ENCODE data around the gene HTT. TPM values are rescaled to one million over a fixed set of nuclear protein-coding genes. Genes with fewer than 3 reads are reported as not detected.

HTT gene
- total RNA-seq, 1 donor from 2014 or later, result 73.6 TPM

DNA sequence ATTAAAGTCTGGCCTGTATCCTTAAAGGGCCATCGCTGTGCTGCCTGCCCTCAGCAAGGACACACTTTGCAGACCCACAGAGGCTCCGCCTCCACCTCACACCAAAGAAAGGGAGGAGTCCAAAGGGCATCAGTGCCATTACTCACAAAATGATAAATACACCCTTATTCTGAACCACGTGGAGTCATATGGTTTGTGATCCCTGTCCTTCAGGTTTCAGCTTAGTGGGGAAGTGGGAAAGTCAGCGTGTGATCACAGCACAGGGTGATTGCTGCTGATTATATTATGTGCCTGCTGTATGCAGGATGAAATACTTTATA, 138.6 kb downstream of the HTT start:
- Mint-ChIP-seq H3K9me3 (no peaks in the 10 kb centered on the region), H3K36me3 (peaks cover 48% of the 10 kb centered on the region), H3K4me1 (peaks cover 6% of the 10 kb centered on the region), H3K4me3 (no peak overlapping the region), H3K27me3 (ENCODE audit: low read depth) (no peaks in the 10 kb centered on the region), H3K27ac (no peak overlapping the region)
- no peak for DNase-seq (ENCODE audit: low spot score in 2 of 2, unreplicated experiment in 2 of 2)
- TF ChIP-seq, protein P1, sequence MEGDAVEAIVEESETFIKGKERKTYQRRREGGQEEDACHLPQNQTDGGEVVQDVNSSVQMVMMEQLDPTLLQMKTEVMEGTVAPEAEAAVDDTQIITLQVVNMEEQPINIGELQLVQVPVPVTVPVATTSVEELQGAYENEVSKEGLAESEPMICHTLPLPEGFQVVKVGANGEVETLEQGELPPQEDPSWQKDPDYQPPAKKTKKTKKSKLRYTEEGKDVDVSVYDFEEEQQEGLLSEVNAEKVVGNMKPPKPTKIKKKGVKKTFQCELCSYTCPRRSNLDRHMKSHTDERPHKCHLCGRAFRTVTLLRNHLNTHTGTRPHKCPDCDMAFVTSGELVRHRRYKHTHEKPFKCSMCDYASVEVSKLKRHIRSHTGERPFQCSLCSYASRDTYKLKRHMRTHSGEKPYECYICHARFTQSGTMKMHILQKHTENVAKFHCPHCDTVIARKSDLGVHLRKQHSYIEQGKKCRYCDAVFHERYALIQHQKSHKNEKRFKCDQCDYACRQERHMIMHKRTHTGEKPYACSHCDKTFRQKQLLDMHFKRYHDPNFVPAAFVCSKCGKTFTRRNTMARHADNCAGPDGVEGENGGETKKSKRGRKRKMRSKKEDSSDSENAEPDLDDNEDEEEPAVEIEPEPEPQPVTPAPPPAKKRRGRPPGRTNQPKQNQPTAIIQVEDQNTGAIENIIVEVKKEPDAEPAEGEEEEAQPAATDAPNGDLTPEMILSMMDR (IDR thresholded peaks at IDR 0.05; ENCODE audit: unreplicated experiment), result no peak

DNA sequence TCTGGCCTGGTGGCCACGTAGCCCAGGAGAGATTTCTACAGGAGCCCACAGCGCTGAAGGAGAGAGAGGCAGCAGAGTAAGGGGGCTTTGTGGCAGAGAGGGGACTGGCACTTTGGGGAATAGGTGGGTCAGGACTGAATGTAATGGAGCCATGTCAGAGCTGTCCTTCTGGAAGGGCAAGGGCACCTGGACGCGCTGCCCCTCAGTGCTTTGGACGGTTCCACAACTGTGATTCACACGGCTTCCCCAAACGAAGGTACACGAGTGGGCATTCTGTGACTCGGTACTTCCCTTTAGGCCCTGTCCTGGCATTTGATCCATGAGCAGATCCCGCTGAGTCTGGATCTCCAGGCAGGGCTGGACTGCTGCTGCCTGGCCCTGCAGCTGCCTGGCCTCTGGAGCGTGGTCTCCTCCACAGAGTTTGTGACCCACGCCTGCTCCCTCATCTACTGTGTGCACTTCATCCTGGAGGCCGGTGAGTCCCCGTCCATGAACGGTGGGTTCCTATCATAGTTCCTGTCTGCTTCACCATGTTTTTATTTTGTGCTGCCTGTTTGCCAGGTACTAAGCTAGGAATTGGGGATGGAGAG, 139.3 kb downstream of the HTT start:
- Mint-ChIP-seq H3K27me3 (ENCODE audit: low read depth) (no peaks in the 10 kb centered on the region), H3K4me3 (no peak overlapping the region), H3K4me1 (peaks cover 6% of the 10 kb centered on the region), H3K27ac (no peak overlapping the region), H3K36me3 (peaks cover 48% of the 10 kb centered on the region), H3K9me3 (no peaks in the 10 kb centered on the region)
- TF ChIP-seq, protein P1 (IDR thresholded peaks at IDR 0.05; ENCODE audit: unreplicated experiment), result no peak
- DNase-seq (ENCODE audit: low spot score in 2 of 2, unreplicated experiment in 2 of 2), result no peak

DNA sequence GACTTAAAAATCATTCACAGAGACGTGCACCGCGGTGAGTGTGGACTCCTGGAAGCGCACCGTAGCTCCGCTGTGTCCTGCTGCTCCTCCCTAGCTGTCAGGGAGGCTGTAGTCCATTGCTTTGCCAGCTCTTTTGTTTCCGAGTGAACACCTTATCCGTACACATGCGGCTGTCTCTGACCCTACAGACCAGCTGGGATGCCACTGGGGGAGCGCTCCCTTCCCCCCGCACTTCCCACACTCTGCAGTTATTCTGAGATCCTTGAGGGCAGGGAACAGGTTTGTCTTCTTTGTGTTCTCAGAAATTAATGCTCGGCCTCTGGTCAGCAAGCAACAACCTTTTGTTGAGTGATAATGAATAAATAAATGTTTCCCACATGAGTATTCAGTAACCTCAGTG, 140.8 kb downstream of the HTT start:
- H3K27ac Mint-ChIP-seq, result no peak overlapping the region
- TF ChIP-seq, protein P1 (IDR thresholded peaks at IDR 0.05; ENCODE audit: unreplicated experiment), result no peak
- H3K4me3 Mint-ChIP-seq, result no peak overlapping the region
- H3K27me3 Mint-ChIP-seq (ENCODE audit: low read depth), result no peaks in the 10 kb centered on the region
- DNase-seq (ENCODE audit: low spot score in 2 of 2, unreplicated experiment in 2 of 2), result no peak
- H3K9me3 Mint-ChIP-seq, result no peaks in the 10 kb centered on the region
- peaks cover 40% of the 10 kb centered on the region for H3K36me3 Mint-ChIP-seq
- H3K4me1 Mint-ChIP-seq, result peaks cover 6% of the 10 kb centered on the region

DNA sequence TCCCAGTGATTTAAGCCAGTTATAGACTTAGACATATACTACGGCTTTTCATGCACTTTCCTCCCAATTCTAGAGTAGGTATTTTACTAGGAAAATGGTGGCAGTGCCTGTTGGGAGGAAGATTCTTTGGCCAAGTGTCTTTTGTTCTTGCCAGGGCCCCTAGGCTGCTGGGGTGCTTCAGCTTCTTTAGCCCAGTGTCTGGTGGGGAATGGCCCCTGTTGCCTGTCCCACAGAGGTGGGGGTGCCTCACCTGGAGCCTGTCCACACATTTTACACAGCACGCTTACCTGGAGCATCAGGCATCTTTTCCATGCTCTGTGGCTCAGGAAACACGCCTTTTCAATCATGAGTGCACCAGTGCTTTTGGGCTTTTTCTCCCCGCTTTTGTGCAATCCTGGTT, 141.3 kb downstream of the HTT start:
- Mint-ChIP-seq H3K27ac (no peak overlapping the region), H3K9me3 (no peaks in the 10 kb centered on the region), H3K36me3 (peaks cover 36% of the 10 kb centered on the region)

DNA sequence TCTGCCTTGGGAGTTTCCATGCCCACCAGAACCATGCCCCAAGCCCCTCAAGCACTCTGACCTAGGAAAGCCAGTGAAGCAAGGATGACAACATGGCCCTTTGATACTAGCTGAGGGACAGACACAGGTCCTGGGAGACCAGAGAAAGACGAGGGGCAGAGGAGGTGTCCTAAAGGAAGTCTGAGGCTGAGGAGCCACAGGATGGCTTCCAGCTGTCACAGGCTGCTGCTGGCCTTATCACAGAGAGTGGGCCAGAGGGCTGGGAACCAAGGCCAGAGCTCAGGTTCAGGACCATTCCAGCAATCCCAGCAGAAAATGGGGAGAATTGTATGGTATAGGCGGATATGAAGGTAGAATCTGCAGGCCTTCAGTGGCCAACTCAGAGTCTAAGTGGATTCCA, 142.8 kb downstream of the HTT start:
- Mint-ChIP-seq H3K27ac (no peak overlapping the region), H3K9me3 (no peaks in the 10 kb centered on the region), H3K27me3 (ENCODE audit: low read depth) (no peaks in the 10 kb centered on the region), H3K4me3 (no peak overlapping the region), H3K36me3 (peaks cover 45% of the 10 kb centered on the region), H3K4me1 (peaks cover 6% of the 10 kb centered on the region)
- TF ChIP-seq, protein P1 (IDR thresholded peaks at IDR 0.05; ENCODE audit: unreplicated experiment), result no peak
- no peak for DNase-seq (ENCODE audit: low spot score in 2 of 2, unreplicated experiment in 2 of 2)

More for the DNA sequence above, 141.3 kb downstream of the HTT start:
- TF ChIP-seq, protein P1 (IDR thresholded peaks at IDR 0.05; ENCODE audit: unreplicated experiment), result no peak
- H3K4me1 Mint-ChIP-seq, result peaks cover 6% of the 10 kb centered on the region
- no peak overlapping the region for H3K4me3 Mint-ChIP-seq
- H3K27me3 Mint-ChIP-seq (ENCODE audit: low read depth), result no peaks in the 10 kb centered on the region
- no peak for DNase-seq (ENCODE audit: low spot score in 2 of 2, unreplicated experiment in 2 of 2)

DNA sequence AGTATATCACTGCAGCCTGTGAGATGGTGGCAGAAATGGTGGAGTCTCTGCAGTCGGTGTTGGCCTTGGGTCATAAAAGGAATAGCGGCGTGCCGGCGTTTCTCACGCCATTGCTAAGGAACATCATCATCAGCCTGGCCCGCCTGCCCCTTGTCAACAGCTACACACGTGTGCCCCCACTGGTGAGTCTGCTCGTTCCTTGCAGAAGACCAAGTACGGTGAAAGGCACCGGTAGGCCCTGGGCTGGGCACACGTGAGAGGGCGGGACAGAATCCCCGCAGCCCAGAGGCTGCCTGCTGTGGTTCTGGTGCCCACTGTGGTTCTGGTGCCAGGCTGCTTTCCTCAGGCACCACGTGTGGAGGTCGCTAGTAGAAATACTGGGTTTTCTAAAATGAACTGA, 143.3 kb downstream of the HTT start:
- peaks cover 48% of the 10 kb centered on the region for H3K36me3 Mint-ChIP-seq
- no peak overlapping the region for H3K4me3 Mint-ChIP-seq
- H3K27me3 Mint-ChIP-seq (ENCODE audit: low read depth), result no peaks in the 10 kb centered on the region
- H3K27ac Mint-ChIP-seq, result no peak overlapping the region
- peaks cover 6% of the 10 kb centered on the region for H3K4me1 Mint-ChIP-seq
- no peaks in the 10 kb centered on the region for H3K9me3 Mint-ChIP-seq
- no peak for DNase-seq (ENCODE audit: low spot score in 2 of 2, unreplicated experiment in 2 of 2)
- TF ChIP-seq, protein P1 (IDR thresholded peaks at IDR 0.05; ENCODE audit: unreplicated experiment), result no peak

Measured in mesothelial cell of epicardium (in vitro differentiated cells).